Measurements from ENCODE around the gene SGCA.

SGCA gene

GRCh38 chr17:50149417-50150353 is 16.1 kb upstream of the SGCA start:
- DNase-seq: peak; percentile 71
- H3K4me3 ChIP-seq (ENCODE audit: low read length): peak overlapping the region; percentile 78
- peak; percentile 12; the same call in 1 of the 2 replicates for TF ChIP-seq CTCF (IDR thresholded peaks at IDR 0.05; ENCODE audit: low read length)
- no peak for TF ChIP-seq EZH2 (optimal IDR thresholded peaks at IDR 0.05; ENCODE audit: low read depth, low read length)
- no peak for TF ChIP-seq EZH2phosphoT487 (IDR thresholded peaks at IDR 0.05; ENCODE audit: low read length)
- H3K9me3 ChIP-seq (replicated peaks; ENCODE audit: insufficient read depth, low read length): no peaks in the 10 kb centered on the region
- peak overlapping the region; percentile 92 for H3K4me2 ChIP-seq (ENCODE audit: low read depth, low read length)
- peak overlapping the region; percentile 75 for H3K9ac ChIP-seq (ENCODE audit: low read length)
- H4K20me1 ChIP-seq (ENCODE audit: insufficient read depth, low read length): no peaks in the 10 kb centered on the region
- H3K27me3 ChIP-seq (replicated peaks; ENCODE audit: insufficient read depth, low read length): no peaks in the 10 kb centered on the region
- H2AFZ ChIP-seq (ENCODE audit: low read length): peak overlapping the region; percentile 2; the same call in 1 of the 2 replicates
- H3K27ac ChIP-seq (ENCODE audit: low read length): peak overlapping the region; percentile 46; the same call in 1 of the 2 replicates
- H3K79me2 ChIP-seq (ENCODE audit: low read length): peaks cover 59% of the 10 kb centered on the region
- H3K36me3 ChIP-seq (replicated peaks; ENCODE audit: insufficient read depth, low read length): no peaks in the 10 kb centered on the region
- no peaks in the 10 kb centered on the region for H3K9me2 ChIP-seq (replicated peaks; ENCODE audit: insufficient read depth, low read length)
- H3K4me1 ChIP-seq (ENCODE audit: low read length): peaks cover 32% of the 10 kb centered on the region
- H3F3A ChIP-seq (ENCODE audit: insufficient read depth, low read length): peaks cover 30% of the 10 kb centered on the region

- H3K9me2 ChIP-seq (replicated peaks; ENCODE audit: insufficient read depth, low read length): no peaks in the 10 kb centered on the region
- H3F3A ChIP-seq (ENCODE audit: insufficient read depth, low read length): peaks cover 38% of the 10 kb centered on the region
- peak within 1 kb of the TSS; percentile 95 for H3K4me2 ChIP-seq (ENCODE audit: low read depth, low read length)
- H3K9ac ChIP-seq (ENCODE audit: low read length): peak within 1 kb of the TSS; percentile 75
- TF ChIP-seq EZH2phosphoT487 (IDR thresholded peaks at IDR 0.05; ENCODE audit: low read length): no peak
- TF ChIP-seq EZH2 (optimal IDR thresholded peaks at IDR 0.05; ENCODE audit: low read depth, low read length): no peak
- TF ChIP-seq CTCF (IDR thresholded peaks at IDR 0.05; ENCODE audit: low read length): no peak
- H3K27ac ChIP-seq (ENCODE audit: low read length): peak within 1 kb of the TSS; percentile 84
- peak within 1 kb of the TSS; percentile 82 for H3K4me3 ChIP-seq (ENCODE audit: low read length)
- H3K27me3 ChIP-seq (replicated peaks; ENCODE audit: insufficient read depth, low read length): no peaks in the 10 kb centered on the region
- peaks cover 38% of the 10 kb centered on the region for H3K4me1 ChIP-seq (ENCODE audit: low read length)
- no peak for DNase-seq
- H3K79me2 ChIP-seq (ENCODE audit: low read length): peaks cover 51% of the 10 kb centered on the region
- H2AFZ ChIP-seq (ENCODE audit: low read length): peak within 1 kb of the TSS; percentile 70
- no peaks in the 10 kb centered on the region for H4K20me1 ChIP-seq (ENCODE audit: insufficient read depth, low read length)
- H3K9me3 ChIP-seq (replicated peaks; ENCODE audit: insufficient read depth, low read length): no peaks in the 10 kb centered on the region
- no peaks in the 10 kb centered on the region for H3K36me3 ChIP-seq (replicated peaks; ENCODE audit: insufficient read depth, low read length)
These were observed 15.3 kb upstream of the SGCA start, which contains the start of gene PPP1R9B for GRCh38 chr17:50150354-50151040. TSS of gene PPP1R9B (minus strand) at chr17:50150677. CDS start at chr17:50150513, 164 bp downstream.

DNA sequence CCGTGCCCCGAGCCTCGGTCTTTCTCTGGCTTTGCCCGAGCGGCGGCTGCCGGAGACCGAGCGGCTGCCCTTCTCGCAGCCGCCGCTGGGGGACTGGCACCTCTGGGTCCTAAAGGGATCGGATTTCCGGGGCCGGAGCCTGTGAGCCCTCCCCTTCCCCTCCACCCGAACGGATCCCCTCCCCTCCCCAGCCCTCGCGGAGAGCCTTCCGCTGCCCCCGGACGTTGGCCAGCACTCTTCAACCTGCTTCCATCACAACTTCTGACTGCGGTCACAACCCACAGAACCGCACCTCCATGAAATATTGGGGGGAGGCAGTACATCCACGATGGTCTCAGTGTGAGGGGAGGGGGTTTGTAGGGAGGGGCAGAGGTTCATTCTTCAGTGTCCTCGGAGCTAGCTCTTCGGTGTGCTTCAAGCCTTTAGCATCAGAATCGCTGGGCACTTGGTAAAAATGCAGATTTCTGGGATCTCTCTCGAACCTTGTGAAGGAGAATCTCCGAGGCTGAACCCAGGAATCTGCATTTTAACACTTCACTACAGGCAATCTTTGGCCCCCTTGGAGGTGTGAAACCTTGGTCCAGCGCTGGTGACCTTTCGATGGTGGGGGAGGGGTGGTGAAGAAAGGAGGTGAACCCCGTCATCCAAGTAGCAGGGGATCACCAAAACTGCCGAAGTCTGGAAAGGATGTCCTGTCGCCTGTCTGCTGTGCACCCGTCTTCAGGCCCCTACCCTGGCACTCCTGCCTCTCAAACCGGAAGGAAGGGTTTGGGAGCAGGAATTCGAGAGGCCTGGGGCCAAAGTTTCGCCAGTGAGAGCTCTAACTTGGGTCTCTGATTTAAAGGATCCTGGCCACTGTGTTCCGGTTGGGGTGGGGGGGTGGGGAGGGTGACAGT is 14.5 kb upstream of the SGCA start:
- Histone ChIP-seq H4K20me1 (ENCODE audit: insufficient read depth, low read length) (no peaks in the 10 kb centered on the region), H3F3A (ENCODE audit: insufficient read depth, low read length) (peaks cover 42% of the 10 kb centered on the region), H3K9me3 (replicated peaks; ENCODE audit: insufficient read depth, low read length) (no peaks in the 10 kb centered on the region), H3K36me3 (replicated peaks; ENCODE audit: insufficient read depth, low read length) (no peaks in the 10 kb centered on the region), H3K4me1 (ENCODE audit: low read length) (peaks cover 38% of the 10 kb centered on the region), H3K9ac (ENCODE audit: low read length) (peak overlapping the region; percentile 71), H3K27ac (ENCODE audit: low read length) (peak overlapping the region; percentile 84), H3K4me2 (ENCODE audit: low read depth, low read length) (peak overlapping the region; percentile 95), H3K4me3 (ENCODE audit: low read length) (peak overlapping the region; percentile 82), H3K9me2 (replicated peaks; ENCODE audit: insufficient read depth, low read length) (no peaks in the 10 kb centered on the region), H2AFZ (ENCODE audit: low read length) (peak overlapping the region; percentile 70), H3K79me2 (ENCODE audit: low read length) (peaks cover 43% of the 10 kb centered on the region), H3K27me3 (replicated peaks; ENCODE audit: insufficient read depth, low read length) (no peaks in the 10 kb centered on the region)
- DNase-seq: peak; percentile 93
- TF ChIP-seq EZH2phosphoT487 (IDR thresholded peaks at IDR 0.05; ENCODE audit: low read length): no peak
- TF ChIP-seq CTCF (IDR thresholded peaks at IDR 0.05; ENCODE audit: low read length): peak; percentile 48

Measured in MM.1S (cell line).